HTERT RPE-1 (cell line): ENCODE results near the gene SMIM15.

Experiments
- in situ Hi-C: fragments of 300-500 bp; cut with MboI; formaldehyde crosslinking; loops from 4 replicates; pipeline ENCODE4 v1.14.3; 2020; ENCODE audit warnings: low sequenced_read_pairs

The SMIM15 gene

GRCh38 chr5:61160497-61160896, 1.8 kb downstream of the SMIM15 start:
- in situ Hi-C loops: no loop called here

DNA sequence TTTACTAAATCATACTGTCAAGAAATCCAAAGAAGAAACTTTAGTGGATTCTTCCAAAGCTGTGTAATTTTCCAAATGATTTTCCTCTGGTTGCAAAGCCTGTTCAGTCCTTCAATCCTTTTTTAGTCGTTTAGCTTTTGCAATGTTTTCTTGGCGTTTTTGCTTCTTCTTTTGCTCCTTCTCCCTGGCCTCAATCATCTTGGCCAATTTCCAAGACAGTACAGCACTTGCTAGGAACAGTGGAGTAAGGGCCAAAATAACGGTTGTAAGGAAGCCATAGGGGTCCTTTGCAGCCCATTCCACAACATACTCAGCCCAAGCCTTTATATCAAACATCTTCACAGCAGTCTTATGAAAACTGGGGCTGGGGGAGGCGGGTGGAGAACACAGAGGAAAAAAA, 2.4 kb downstream of the SMIM15 start:
- in situ Hi-C loops: no loop called here

GRCh38 chr5:61159070-61159469, 3.2 kb downstream of the SMIM15 start:
- in situ Hi-C loops: no loop called here

DNA sequence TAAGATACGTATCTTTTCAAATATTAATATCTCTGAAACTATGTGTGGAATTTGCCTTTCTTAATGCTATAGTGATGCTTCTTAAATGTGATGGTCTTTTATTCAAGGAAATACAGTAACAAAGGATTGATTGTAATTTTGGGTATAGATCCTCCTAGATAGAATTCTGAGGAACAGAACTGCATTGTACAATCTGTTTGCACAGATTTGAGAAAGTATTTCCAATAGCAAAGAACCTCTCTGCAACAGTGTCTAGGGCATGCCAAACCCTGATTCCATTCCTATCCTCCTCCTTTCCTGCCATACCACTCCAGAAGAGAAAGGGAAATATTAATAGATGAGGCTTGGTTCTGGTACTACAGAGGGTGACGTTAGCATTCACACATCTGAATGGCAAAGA, 10.4 kb downstream of the SMIM15 start:
- in situ Hi-C loops: no loop called here

DNA sequence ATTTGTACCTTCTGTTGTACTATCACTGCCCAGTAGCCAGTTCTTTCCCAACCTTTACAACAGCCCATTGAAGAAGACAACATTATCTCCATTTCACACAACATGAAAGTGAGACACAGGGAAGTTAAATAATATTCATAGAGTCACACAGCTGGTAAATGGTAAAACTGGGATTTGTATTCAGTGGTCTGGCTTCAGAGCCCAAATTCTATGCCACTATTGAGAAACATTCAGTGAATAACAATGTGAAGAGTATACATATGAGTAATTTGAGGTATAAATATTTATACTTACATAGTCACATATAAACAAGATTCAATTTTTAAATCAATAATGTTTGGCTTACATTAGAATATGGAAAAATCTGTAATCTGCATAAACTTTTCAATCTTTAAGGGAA, 13.8 kb downstream of the SMIM15 start:
- in situ Hi-C loops: no loop called here

- in situ Hi-C loops: no loop called here
Observed at GRCh38 chr5:61142811-61143210, 19.5 kb downstream of the SMIM15 start.

GRCh38 chr5:61142391-61142790, 19.9 kb downstream of the SMIM15 start:
- in situ Hi-C loops: no loop called here

GRCh38 chr5:61141801-61142200, 20.5 kb downstream of the SMIM15 start:
- in situ Hi-C loops: no loop called here

GRCh38 chr5:61139931-61140330, 22.3 kb downstream of the SMIM15 start:
- in situ Hi-C loops: no loop called here

DNA sequence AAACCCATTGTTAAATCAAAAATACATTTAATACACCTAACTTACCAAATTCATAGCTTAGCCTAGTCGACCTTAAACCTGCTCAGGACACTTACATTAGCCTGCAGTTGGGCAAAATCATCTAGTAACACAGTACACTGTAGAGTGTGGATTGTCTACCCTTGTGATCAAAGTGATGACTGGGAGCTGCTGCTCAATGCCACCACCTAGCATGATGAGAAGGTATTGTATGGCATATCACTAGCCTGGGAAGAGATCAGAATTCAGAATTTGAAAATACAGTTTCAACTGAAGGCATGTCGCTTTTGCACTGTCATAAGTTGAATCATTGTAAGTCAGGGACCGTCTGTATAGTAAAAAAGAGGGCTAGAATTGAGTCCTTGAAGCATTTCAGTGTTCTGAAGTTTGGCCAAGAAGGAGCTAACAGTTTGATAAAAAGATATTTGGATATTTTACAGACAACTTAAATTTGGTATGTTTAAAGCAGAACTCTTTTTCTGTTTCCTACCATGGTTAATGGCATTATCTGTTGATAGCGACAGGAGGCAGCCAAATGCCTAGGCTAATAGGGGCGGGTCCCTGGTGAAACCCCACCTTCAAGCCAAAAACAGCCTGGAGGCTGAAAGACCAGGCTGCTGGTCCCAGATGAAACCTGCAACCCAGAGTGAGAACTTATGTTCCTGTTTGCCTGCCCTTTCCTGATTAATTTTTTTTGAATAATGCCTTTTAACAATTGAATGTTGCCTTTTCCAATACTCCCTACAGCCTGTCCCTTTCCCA, 23.0 kb downstream of the SMIM15 start:
- in situ Hi-C loops: no loop called here

- in situ Hi-C loops: no loop called here
Observed at GRCh38 chr5:61137835-61138234, 24.4 kb downstream of the SMIM15 start.

- in situ Hi-C loops: no loop called here
Observed at GRCh38 chr5:61132559-61132958, 29.7 kb downstream of the SMIM15 start.

DNA sequence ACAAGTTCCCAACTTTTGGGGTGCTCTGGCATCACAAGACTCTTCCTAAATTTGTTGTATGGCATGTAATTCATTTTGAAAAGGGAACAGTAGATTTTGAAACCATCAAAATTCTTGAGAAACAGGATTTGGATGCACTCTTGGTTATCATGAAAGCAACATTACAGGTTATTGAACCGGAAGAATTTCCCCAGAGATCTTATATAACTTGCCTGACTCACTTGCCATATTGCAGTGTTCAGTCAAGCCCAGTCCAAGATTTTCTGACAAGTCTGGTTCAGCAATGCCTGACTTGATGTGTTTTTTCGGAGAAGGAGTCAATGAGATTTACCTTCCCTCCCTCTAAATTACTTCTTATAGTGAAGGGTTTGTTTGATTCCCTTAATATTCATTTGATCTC, 32.0 kb downstream of the SMIM15 start:
- in situ Hi-C loops: no loop called here

DNA sequence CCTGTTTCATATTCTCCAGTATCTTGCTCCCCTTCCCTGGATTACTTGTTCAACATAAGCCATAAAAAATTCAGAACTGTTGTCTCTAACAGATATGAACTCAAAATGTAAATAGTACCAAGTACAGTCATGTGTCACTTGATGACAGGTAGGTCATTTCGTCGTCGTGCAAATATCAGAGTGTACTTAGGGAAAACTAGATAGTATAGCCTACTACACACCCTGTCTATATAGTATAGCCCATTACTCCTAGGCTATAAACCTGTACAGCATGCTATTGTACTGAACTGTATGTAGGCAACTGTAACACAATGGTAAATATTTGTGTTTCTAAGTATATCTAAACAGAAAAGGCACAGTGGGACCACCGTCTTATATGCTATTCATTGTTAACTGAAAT, 39.1 kb downstream of the SMIM15 start:
- in situ Hi-C loops: no loop called here

DNA sequence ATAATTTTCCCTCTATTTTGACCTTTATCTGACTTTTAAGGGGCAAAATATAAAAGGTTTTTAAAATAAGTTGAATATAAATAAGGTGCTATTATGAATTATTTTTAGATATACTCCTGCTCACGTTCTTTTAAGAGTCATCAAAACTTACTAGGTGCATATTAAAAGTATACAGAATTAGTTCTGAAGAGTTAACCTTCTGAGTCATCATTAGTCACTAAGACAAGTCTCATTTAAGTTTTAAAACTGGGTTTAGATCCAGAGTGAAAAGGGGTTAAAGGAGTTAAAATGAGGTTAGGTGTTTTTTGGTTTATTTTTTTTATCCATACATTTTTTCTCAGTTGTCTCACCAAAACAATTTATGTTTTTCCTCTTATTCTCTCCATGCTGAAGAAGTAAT, 41.7 kb downstream of the SMIM15 start:
- in situ Hi-C loops: no loop called here

- in situ Hi-C loops: no loop called here
Observed at GRCh38 chr5:61119066-61119465, 43.2 kb downstream of the SMIM15 start.

- in situ Hi-C loops: no loop called here
Observed at GRCh38 chr5:61115968-61116367, 46.3 kb downstream of the SMIM15 start.

DNA sequence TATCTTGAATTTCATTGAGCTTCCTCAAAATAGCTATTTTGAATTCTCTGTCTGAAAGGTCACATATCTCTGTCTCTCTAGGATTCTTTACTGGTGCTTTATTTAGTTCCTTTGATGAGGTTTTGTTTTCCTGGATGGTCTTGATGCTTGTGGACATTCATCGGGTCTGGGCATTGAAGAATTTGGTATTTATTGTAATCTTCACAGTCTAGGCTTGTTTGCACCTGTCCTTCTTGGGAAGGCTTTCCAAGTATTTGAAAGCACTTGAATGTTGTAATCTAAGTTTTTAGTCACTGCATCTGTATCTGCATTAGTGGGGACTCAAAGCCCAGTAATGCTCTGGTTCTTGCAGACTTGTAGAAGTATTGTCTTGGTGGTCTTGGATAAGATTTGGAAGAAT, 47.8 kb downstream of the SMIM15 start:
- in situ Hi-C loops: no loop called here
